K562 (cell line): ENCODE results near the gene DPM2. TPM values are rescaled to one million over a fixed set of nuclear protein-coding genes. Genes with fewer than 3 reads are reported as not detected.
A peak's percentile ranks its signal among the peaks of the same experiment; 100 is the strongest.

Experiments
- BCOR ChIP-seq: fragments of 450-650 bp; IDR thresholded peaks from 2 replicates; pipeline ENCODE4 v1.6.1; 2016
- CBX1 ChIP-seq: sonication (generic); IDR thresholded peaks from 2 replicates; pipeline ENCODE4 v1.6.1; 2016; ENCODE audit warnings: antibody characterized with exemption, low read depth, mild to moderate bottlenecking
- DNMT1 ChIP-seq: fragments of 450-650 bp; IDR thresholded peaks from 2 replicates; pipeline ENCODE4 v1.6.1; 2016; ENCODE audit warnings: antibody characterized with exemption, mild to moderate bottlenecking
- ESRRB ChIP-seq: fragments of 250-450 bp; sonication (Bioruptor Pico); IDR thresholded peaks from 2 replicates; pipeline ENCODE4 v1.5.0; 2020; ENCODE audit warnings: mild to moderate bottlenecking, moderate library complexity, borderline replicate concordance
- KDM1A ChIP-seq, 2 experiments: fragments of 450-650 bp; IDR thresholded peaks; 2 replicates each; pipeline ENCODE4 v1.6.1; 2016; ENCODE audit warnings: mild to moderate bottlenecking in 2 of 2
- MECOM ChIP-seq: fragments of 250-450 bp; sonication (Bioruptor Pico); IDR thresholded peaks from 2 replicates; pipeline ENCODE4 v1.8.0; 2022; ENCODE audit warnings: inconsistent platforms
- MTA2 ChIP-seq: fragments of 450-650 bp; IDR thresholded peaks from 2 replicates; pipeline ENCODE4 v1.6.1; 2016; ENCODE audit warnings: low read depth
- PCBP2 ChIP-seq: fragments of 200-400 bp; formaldehyde crosslinking; IDR thresholded peaks from 2 replicates; pipeline ENCODE4 v1.6.1; 2018; ENCODE audit warnings: low read length, low read depth, mild to moderate bottlenecking, moderate library complexity; ENCODE audit not compliant: poor library complexity, severe bottlenecking
- POLR3A ChIP-seq: IDR thresholded peaks from 2 replicates; pipeline ENCODE4 v1.6.1; 2011; ENCODE audit warnings: borderline replicate concordance, mild to moderate bottlenecking, moderate library complexity; ENCODE audit not compliant: insufficient read length, insufficient read depth; ENCODE audit errors: extremely low read depth
- TAF15 ChIP-seq: fragments of 200-400 bp; formaldehyde crosslinking; IDR thresholded peaks from 2 replicates; pipeline ENCODE4 v1.6.1; 2017; ENCODE audit warnings: mild to moderate bottlenecking, low read depth, low read length, moderate library complexity
- ZNF583 ChIP-seq: fragments of 250-450 bp; sonication (Bioruptor Pico); IDR thresholded peaks from 2 replicates; pipeline ENCODE4 v1.4.0; 2020
- ZNF695 ChIP-seq: fragments of 450-650 bp; formaldehyde crosslinking; IDR thresholded peaks from 2 replicates; pipeline ENCODE4 v1.4.0; 2020; ENCODE audit warnings: mild to moderate bottlenecking, moderate library complexity
- polyA plus RNA-seq, 8 experiments: library from polyadenylated mRNA; depleted of rRNA in 4 of 8; stranded (reverse) in 5 of 8; unstranded in 3 of 8; fragments of >200 nt; fragmentation: Nextera tagmentation in 2 of 8; fragmentation: Illumina TruSeq in 1 of 8; extraction: Ambion mirVana in 2 of 8; extraction: Trizol in 1 of 8; gene quantifications; 2 replicates each; pipeline versions ENCODE4 v1.2.1 to v1.2.3, GENCODE V29; 2011 to 2014; ENCODE audit warnings: inconsistent platforms in 1 of 8, missing spikeins in 1 of 8
- total RNA-seq, 7 experiments: library from RNA; depleted of rRNA in 6 of 7; stranded (reverse); fragments of >200 nt in 6 of 7; fragmentation: Illumina TruSeq in 2 of 7; extraction: Trizol in 2 of 7; gene quantifications; 2 replicates each; pipeline versions ENCODE4 v1.2.1 to v1.2.3, GENCODE V29; 2011 to 2021; ENCODE audit warnings: low replicate concordance in 1 of 7
- TF ChIP-seq, protein P1 (sequence below): fragments of 250-450 bp; sonication (Bioruptor Pico); IDR thresholded peaks from 2 replicates; pipeline ENCODE4 v1.5.0; 2020; ENCODE audit warnings: mild to moderate bottlenecking, borderline replicate concordance
- TF ChIP-seq, protein P2 (sequence below), 2 experiments: fragments of 450-650 bp; IDR thresholded peaks; 2 replicates each; pipeline ENCODE4 v1.6.1; 2018; ENCODE audit warnings: mild to moderate bottlenecking in 2 of 2, low read depth in 1 of 2; ENCODE audit not compliant: partially characterized antibody in 2 of 2
- TF ChIP-seq, protein P3 (sequence below): fragments of 450-650 bp; IDR thresholded peaks from 2 replicates; pipeline ENCODE4 v1.6.1; 2016; ENCODE audit warnings: low read depth, mild to moderate bottlenecking, moderate library complexity
- TF ChIP-seq, protein P4 (sequence below): fragments of 450-650 bp; IDR thresholded peaks from 2 replicates; pipeline ENCODE4 v1.6.1; 2016; ENCODE audit warnings: antibody characterized with exemption
- TF ChIP-seq, protein P5 (sequence below): fragments of 150-350 bp; IDR thresholded peaks from 2 replicates; pipeline ENCODE4 v1.6.1; 2014; ENCODE audit warnings: low read depth, mild to moderate bottlenecking, low read length, borderline replicate concordance

The DPM2 gene
- total and polyA plus RNA-seq, 9 of the 15 experiments (the other 6 are each of a cell fraction or from before 2014, with no cell fraction given), result 43.5 to 126 (median 71.1) TPM

DNA sequence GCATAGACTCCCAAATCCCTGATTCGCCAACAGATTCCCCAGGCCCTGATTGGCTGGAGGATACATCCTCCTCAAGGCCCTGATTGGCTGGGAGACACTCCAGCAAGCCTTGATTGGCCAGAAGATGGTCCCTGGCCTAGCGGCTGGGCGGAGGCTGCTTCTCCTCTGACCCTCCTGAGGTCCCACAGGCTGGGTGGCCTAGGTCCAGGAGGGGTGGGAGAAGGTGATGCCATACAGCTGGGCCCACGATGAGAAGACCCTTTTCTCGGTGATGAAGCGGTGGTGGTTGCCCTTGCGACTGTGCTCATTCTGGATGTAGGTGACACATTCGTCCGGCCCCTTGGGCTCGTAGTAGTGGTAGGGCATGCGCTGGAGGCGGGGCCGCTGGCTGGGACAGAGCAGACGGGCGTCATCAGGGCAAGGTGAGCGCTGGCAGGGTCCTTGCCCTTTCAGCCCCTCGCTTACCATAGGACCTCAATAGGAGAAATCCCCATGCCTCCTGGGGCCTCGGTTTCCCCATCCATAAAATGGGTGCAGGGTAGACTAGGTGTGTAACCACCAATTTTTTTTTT lies 51.2 kb downstream of the DPM2 start (continued):
- TF ChIP-seq, protein P1, sequence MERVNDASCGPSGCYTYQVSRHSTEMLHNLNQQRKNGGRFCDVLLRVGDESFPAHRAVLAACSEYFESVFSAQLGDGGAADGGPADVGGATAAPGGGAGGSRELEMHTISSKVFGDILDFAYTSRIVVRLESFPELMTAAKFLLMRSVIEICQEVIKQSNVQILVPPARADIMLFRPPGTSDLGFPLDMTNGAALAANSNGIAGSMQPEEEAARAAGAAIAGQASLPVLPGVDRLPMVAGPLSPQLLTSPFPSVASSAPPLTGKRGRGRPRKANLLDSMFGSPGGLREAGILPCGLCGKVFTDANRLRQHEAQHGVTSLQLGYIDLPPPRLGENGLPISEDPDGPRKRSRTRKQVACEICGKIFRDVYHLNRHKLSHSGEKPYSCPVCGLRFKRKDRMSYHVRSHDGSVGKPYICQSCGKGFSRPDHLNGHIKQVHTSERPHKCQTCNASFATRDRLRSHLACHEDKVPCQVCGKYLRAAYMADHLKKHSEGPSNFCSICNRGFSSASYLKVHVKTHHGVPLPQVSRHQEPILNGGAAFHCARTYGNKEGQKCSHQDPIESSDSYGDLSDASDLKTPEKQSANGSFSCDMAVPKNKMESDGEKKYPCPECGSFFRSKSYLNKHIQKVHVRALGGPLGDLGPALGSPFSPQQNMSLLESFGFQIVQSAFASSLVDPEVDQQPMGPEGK (CRISPR knock-in tag), result no peak
- TF ChIP-seq POLR3A, result no peak
- TF ChIP-seq PCBP2, result no peak
- TF ChIP-seq CBX1, result 0 out of 2 replicates have a peak, but pooled peaks have one; percentile 81
- TF ChIP-seq, protein P2, sequence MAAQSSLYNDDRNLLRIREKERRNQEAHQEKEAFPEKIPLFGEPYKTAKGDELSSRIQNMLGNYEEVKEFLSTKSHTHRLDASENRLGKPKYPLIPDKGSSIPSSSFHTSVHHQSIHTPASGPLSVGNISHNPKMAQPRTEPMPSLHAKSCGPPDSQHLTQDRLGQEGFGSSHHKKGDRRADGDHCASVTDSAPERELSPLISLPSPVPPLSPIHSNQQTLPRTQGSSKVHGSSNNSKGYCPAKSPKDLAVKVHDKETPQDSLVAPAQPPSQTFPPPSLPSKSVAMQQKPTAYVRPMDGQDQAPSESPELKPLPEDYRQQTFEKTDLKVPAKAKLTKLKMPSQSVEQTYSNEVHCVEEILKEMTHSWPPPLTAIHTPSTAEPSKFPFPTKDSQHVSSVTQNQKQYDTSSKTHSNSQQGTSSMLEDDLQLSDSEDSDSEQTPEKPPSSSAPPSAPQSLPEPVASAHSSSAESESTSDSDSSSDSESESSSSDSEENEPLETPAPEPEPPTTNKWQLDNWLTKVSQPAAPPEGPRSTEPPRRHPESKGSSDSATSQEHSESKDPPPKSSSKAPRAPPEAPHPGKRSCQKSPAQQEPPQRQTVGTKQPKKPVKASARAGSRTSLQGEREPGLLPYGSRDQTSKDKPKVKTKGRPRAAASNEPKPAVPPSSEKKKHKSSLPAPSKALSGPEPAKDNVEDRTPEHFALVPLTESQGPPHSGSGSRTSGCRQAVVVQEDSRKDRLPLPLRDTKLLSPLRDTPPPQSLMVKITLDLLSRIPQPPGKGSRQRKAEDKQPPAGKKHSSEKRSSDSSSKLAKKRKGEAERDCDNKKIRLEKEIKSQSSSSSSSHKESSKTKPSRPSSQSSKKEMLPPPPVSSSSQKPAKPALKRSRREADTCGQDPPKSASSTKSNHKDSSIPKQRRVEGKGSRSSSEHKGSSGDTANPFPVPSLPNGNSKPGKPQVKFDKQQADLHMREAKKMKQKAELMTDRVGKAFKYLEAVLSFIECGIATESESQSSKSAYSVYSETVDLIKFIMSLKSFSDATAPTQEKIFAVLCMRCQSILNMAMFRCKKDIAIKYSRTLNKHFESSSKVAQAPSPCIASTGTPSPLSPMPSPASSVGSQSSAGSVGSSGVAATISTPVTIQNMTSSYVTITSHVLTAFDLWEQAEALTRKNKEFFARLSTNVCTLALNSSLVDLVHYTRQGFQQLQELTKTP (IDR thresholded peaks at IDR 0.05; ENCODE audit: low read depth in 1 of 2, partially characterized antibody in 2 of 2), result no peak
- TF ChIP-seq, protein P3, sequence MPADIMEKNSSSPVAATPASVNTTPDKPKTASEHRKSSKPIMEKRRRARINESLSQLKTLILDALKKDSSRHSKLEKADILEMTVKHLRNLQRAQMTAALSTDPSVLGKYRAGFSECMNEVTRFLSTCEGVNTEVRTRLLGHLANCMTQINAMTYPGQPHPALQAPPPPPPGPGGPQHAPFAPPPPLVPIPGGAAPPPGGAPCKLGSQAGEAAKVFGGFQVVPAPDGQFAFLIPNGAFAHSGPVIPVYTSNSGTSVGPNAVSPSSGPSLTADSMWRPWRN, result no peak
- TF ChIP-seq, protein P4, sequence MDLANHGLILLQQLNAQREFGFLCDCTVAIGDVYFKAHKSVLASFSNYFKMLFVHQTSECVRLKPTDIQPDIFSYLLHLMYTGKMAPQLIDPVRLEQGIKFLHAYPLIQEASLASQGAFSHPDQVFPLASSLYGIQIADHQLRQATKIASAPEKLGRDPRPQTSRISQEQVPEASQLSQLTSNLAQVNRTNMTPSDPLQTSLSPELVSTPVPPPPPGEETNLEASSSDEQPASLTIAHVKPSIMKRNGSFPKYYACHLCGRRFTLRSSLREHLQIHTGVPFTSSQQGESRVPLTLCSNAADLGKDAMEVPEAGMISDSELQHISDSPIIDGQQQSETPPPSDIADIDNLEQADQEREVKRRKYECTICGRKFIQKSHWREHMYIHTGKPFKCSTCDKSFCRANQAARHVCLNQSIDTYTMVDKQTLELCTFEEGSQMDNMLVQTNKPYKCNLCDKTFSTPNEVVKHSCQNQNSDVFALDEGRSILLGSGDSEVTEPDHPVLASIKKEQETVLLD, result no peak
- TF ChIP-seq BCOR, result peak; percentile 97
- TF ChIP-seq MTA2, result no peak
- no peak for TF ChIP-seq ZNF583
- no peak for TF ChIP-seq MECOM
- no peak for TF ChIP-seq ESRRB (CRISPR knock-in tag)
- TF ChIP-seq TAF15, result no peak
- TF ChIP-seq, protein P5, sequence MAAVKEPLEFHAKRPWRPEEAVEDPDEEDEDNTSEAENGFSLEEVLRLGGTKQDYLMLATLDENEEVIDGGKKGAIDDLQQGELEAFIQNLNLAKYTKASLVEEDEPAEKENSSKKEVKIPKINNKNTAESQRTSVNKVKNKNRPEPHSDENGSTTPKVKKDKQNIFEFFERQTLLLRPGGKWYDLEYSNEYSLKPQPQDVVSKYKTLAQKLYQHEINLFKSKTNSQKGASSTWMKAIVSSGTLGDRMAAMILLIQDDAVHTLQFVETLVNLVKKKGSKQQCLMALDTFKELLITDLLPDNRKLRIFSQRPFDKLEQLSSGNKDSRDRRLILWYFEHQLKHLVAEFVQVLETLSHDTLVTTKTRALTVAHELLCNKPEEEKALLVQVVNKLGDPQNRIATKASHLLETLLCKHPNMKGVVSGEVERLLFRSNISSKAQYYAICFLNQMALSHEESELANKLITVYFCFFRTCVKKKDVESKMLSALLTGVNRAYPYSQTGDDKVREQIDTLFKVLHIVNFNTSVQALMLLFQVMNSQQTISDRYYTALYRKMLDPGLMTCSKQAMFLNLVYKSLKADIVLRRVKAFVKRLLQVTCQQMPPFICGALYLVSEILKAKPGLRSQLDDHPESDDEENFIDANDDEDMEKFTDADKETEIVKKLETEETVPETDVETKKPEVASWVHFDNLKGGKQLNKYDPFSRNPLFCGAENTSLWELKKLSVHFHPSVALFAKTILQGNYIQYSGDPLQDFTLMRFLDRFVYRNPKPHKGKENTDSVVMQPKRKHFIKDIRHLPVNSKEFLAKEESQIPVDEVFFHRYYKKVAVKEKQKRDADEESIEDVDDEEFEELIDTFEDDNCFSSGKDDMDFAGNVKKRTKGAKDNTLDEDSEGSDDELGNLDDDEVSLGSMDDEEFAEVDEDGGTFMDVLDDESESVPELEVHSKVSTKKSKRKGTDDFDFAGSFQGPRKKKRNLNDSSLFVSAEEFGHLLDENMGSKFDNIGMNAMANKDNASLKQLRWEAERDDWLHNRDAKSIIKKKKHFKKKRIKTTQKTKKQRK, result no peak
- TF ChIP-seq ZNF695 (CRISPR knock-in tag), result no peak
- TF ChIP-seq DNMT1, result no peak
- TF ChIP-seq KDM1A (IDR thresholded peaks at IDR 0.05), result peak; percentile 70 to 79; a peak in 3 of 4 replicates
